KOPT-K1 (cell line): Measurements from ENCODE around the gene SCUBE3.
A peak's percentile ranks its signal among the peaks of the same experiment; 100 is the strongest.

Experiments used
- H3K27ac ChIP-seq: fragments of 200-600 bp; sonication (generic); 2 replicates; pipeline ENCODE4 v1.5.1; 2016; ENCODE audit warnings: antibody characterized with exemption, mild to moderate bottlenecking, low read depth, low read length; ENCODE audit not compliant: poor library complexity, severe bottlenecking
- H3K36me3 ChIP-seq: fragments of 200-600 bp; sonication (generic); 2 replicates; pipeline ENCODE4 v1.5.1; 2017; ENCODE audit warnings: antibody characterized with exemption, mild to moderate bottlenecking, low read length, moderate library complexity; ENCODE audit not compliant: insufficient read depth
- H3K9me3 ChIP-seq: fragments of 200-600 bp; sonication (generic); 2 replicates; pipeline ENCODE4 v1.5.1; 2017; ENCODE audit warnings: antibody characterized with exemption, low read length, mild to moderate bottlenecking; ENCODE audit not compliant: insufficient read depth, poor library complexity, severe bottlenecking

The SCUBE3 gene

GRCh38 chr6:35258336-35258735 lies 44.6 kb downstream of the SCUBE3 start:
- Histone ChIP-seq H3K36me3 (no peaks in the 10 kb centered on the region), H3K9me3 (no peaks in the 10 kb centered on the region), H3K27ac (peak overlapping the region; percentile 77)

GRCh38 chr6:35258858-35259193 lies 45.1 kb downstream of the SCUBE3 start:
- H3K27ac ChIP-seq, result peak overlapping the region; percentile 77

GRCh38 chr6:35259194-35259947 lies 45.6 kb downstream of the SCUBE3 start, which contains the start of gene ZNF76:
ZNF76 (plus strand) TSS chr6:35259735; CDS start chr6:35281152, 21,417 bp downstream.
- H3K36me3 ChIP-seq, result no peaks in the 10 kb centered on the region
- H3K27ac ChIP-seq, result peak within 1 kb of the TSS; percentile 77
- H3K9me3 ChIP-seq, result no peaks in the 10 kb centered on the region

More at GRCh38 chr6:35258858-35259193, 45.1 kb downstream of the SCUBE3 start:
- Histone ChIP-seq H3K9me3 (no peaks in the 10 kb centered on the region), H3K36me3 (no peaks in the 10 kb centered on the region)

GRCh38 chr6:35259948-35260590 lies 46.3 kb downstream of the SCUBE3 start:
- H3K9me3 ChIP-seq, result no peaks in the 10 kb centered on the region
- H3K36me3 ChIP-seq, result no peaks in the 10 kb centered on the region
- peak overlapping the region; percentile 77 for H3K27ac ChIP-seq

- H3K9me3 ChIP-seq, result no peaks in the 10 kb centered on the region
- H3K27ac ChIP-seq, result peak overlapping the region; percentile 77
- no peaks in the 10 kb centered on the region for H3K36me3 ChIP-seq
These were observed 47.1 kb downstream of the SCUBE3 start for GRCh38 chr6:35260591-35261570.

GRCh38 chr6:35262596-35262995 lies 48.8 kb downstream of the SCUBE3 start:
- H3K27ac ChIP-seq, result no peak overlapping the region

GRCh38 chr6:35264550-35265274 lies 51.0 kb downstream of the SCUBE3 start:
- H3K36me3 ChIP-seq, result peaks cover 10% of the 10 kb centered on the region
- no peak overlapping the region for H3K27ac ChIP-seq
- H3K9me3 ChIP-seq, result no peaks in the 10 kb centered on the region

More at GRCh38 chr6:35262596-35262995, 48.8 kb downstream of the SCUBE3 start:
- Histone ChIP-seq H3K9me3 (no peaks in the 10 kb centered on the region), H3K36me3 (peaks cover 8% of the 10 kb centered on the region)

GRCh38 chr6:35265523-35265922 lies 51.8 kb downstream of the SCUBE3 start:
- Histone ChIP-seq H3K9me3 (no peaks in the 10 kb centered on the region), H3K27ac (no peak overlapping the region), H3K36me3 (peaks cover 10% of the 10 kb centered on the region)

GRCh38 chr6:35267446-35267845 lies 53.7 kb downstream of the SCUBE3 start:
- Histone ChIP-seq H3K9me3 (no peaks in the 10 kb centered on the region), H3K27ac (no peak overlapping the region), H3K36me3 (peaks cover 10% of the 10 kb centered on the region)

GRCh38 chr6:35267897-35268296 lies 54.1 kb downstream of the SCUBE3 start:
- Histone ChIP-seq H3K9me3 (no peaks in the 10 kb centered on the region), H3K36me3 (peaks cover 10% of the 10 kb centered on the region), H3K27ac (no peak overlapping the region)

GRCh38 chr6:35272005-35272404 lies 58.2 kb downstream of the SCUBE3 start:
- Histone ChIP-seq H3K36me3 (peaks cover 8% of the 10 kb centered on the region), H3K9me3 (no peaks in the 10 kb centered on the region), H3K27ac (no peak overlapping the region)

GRCh38 chr6:35273822-35274559 lies 60.2 kb downstream of the SCUBE3 start:
- Histone ChIP-seq H3K36me3 (no peaks in the 10 kb centered on the region), H3K27ac (no peak overlapping the region), H3K9me3 (no peaks in the 10 kb centered on the region)

- H3K9me3 ChIP-seq, result no peaks in the 10 kb centered on the region
- H3K27ac ChIP-seq, result no peak overlapping the region
- H3K36me3 ChIP-seq, result peaks cover under 1% of the 10 kb centered on the region; the same call in 1 of the 2 replicates
These were observed 62.0 kb downstream of the SCUBE3 start for GRCh38 chr6:35275744-35276260.

GRCh38 chr6:35278708-35279107 lies 65.0 kb downstream of the SCUBE3 start:
- peaks cover 29% of the 10 kb centered on the region for H3K36me3 ChIP-seq
- no peaks in the 10 kb centered on the region for H3K9me3 ChIP-seq
- no peak overlapping the region for H3K27ac ChIP-seq
